ENCODE data around the gene RGS19. TPM values are rescaled to one million over a fixed set of nuclear protein-coding genes. Genes with fewer than 3 reads are reported as not detected.
A peak's percentile ranks its signal among the peaks of the same experiment; 100 is the strongest.

The RGS19 gene
- polyA plus RNA-seq, 1 donor (not counting 4 experiments of a cell fraction or from before 2014, with no cell fraction given) = 11.8 TPM

GRCh38 chr20:64070244-64070993 is 8.9 kb downstream of the RGS19 start:
- Histone ChIP-seq H3K79me2 (ENCODE audit: control insufficient read depth, insufficient read depth, low read length) (no peaks in the 10 kb centered on the region), H2AFZ (ENCODE audit: control insufficient read depth, low read length) (no peak overlapping the region), H3K4me2 (ENCODE audit: control insufficient read depth, extremely low read depth, insufficient read depth, low read depth, low read length) (no peak overlapping the region), H3K9me1 (ENCODE audit: control insufficient read depth, extremely low read depth, insufficient read depth, low read length) (no peaks in the 10 kb centered on the region), H3K36me3 (ENCODE audit: control insufficient read depth in 2 of 2, extremely low read depth in 1 of 2, insufficient read depth in 2 of 2, low read length in 2 of 2) (peaks cover 0 to 9% of the 10 kb centered on the region in 2 experiments), H3K9me3 (ENCODE audit: control insufficient read depth, low read depth, low read length) (no peaks in the 10 kb centered on the region), H3K4me3 (ENCODE audit: control insufficient read depth in 2 of 3, extremely low read depth in 1 of 3, insufficient read depth in 2 of 3, low read depth in 1 of 3, low read length in 3 of 3) (no peak overlapping the region), H3K9ac (ENCODE audit: control insufficient read depth, extremely low read depth, insufficient read depth, low read length) (no peak overlapping the region), H3K4me1 (ENCODE audit: control insufficient read depth, extremely low read depth, insufficient read depth, low read length) (peaks cover 13% of the 10 kb centered on the region), H4K20me1 (ENCODE audit: control insufficient read depth, extremely low read depth, insufficient read depth, low read length) (no peaks in the 10 kb centered on the region), H3K27me3 (ENCODE audit: control insufficient read depth, extremely low read depth, insufficient read depth, low read length) (no peaks in the 10 kb centered on the region), H3K27ac (ENCODE audit: control insufficient read depth, insufficient read depth, low read length) (no peak overlapping the region)
- DNase-seq (ENCODE audit: low read depth, low spot score) (no peak), FAIRE-seq (no peak)
- TF ChIP-seq EZH2 (IDR thresholded peaks at IDR 0.05; ENCODE audit: low read length) (no peak), CTCF (optimal IDR thresholded peaks at IDR 0.05 in 1 of 3, IDR thresholded peaks at IDR 0.05 in 1 of 3, conservative IDR thresholded peaks at IDR 0.05 in 1 of 3; ENCODE audit: extremely low read depth in 1 of 3, insufficient read depth in 2 of 3, low read length in 3 of 3) (no peak)
- dilution Hi-C loops (cut with MboI; ENCODE audit: extremely low pct_ligation_motif_present, low sequenced_read_pairs) = no loop called here

- dilution Hi-C loops (cut with MboI; ENCODE audit: extremely low pct_ligation_motif_present, low sequenced_read_pairs) = no loop called here
- no peak for DNase-seq (ENCODE audit: low read depth, low spot score)
These were observed 9.6 kb downstream of the RGS19 start for GRCh38 chr20:64069614-64070243.

More at GRCh38 chr20:64069614-64070243, 9.6 kb downstream of the RGS19 start:
- TF ChIP-seq EZH2 (IDR thresholded peaks at IDR 0.05; ENCODE audit: low read length) (no peak), CTCF (optimal IDR thresholded peaks at IDR 0.05 in 1 of 3, IDR thresholded peaks at IDR 0.05 in 1 of 3, conservative IDR thresholded peaks at IDR 0.05 in 1 of 3; ENCODE audit: extremely low read depth in 1 of 3, insufficient read depth in 2 of 3, low read length in 3 of 3) (peak; percentile 74 to 88 (median 81))
- Histone ChIP-seq H3K27me3 (ENCODE audit: control insufficient read depth, extremely low read depth, insufficient read depth, low read length) (no peaks in the 10 kb centered on the region), H3K9ac (ENCODE audit: control insufficient read depth, extremely low read depth, insufficient read depth, low read length) (no peak overlapping the region), H3K27ac (ENCODE audit: control insufficient read depth, insufficient read depth, low read length) (no peak overlapping the region), H3K4me3 (ENCODE audit: control insufficient read depth in 2 of 3, extremely low read depth in 1 of 3, insufficient read depth in 2 of 3, low read depth in 1 of 3, low read length in 3 of 3) (no peak overlapping the region), H3K9me1 (ENCODE audit: control insufficient read depth, extremely low read depth, insufficient read depth, low read length) (no peaks in the 10 kb centered on the region), H3K4me2 (ENCODE audit: control insufficient read depth, extremely low read depth, insufficient read depth, low read depth, low read length) (no peak overlapping the region), H2AFZ (ENCODE audit: control insufficient read depth, low read length) (no peak overlapping the region), H3K9me3 (ENCODE audit: control insufficient read depth, low read depth, low read length) (no peaks in the 10 kb centered on the region), H4K20me1 (ENCODE audit: control insufficient read depth, extremely low read depth, insufficient read depth, low read length) (no peaks in the 10 kb centered on the region), H3K79me2 (ENCODE audit: control insufficient read depth, insufficient read depth, low read length) (no peaks in the 10 kb centered on the region), H3K36me3 (ENCODE audit: control insufficient read depth in 2 of 2, extremely low read depth in 1 of 2, insufficient read depth in 2 of 2, low read length in 2 of 2) (peaks cover 0 to 9% of the 10 kb centered on the region in 2 experiments), H3K4me1 (ENCODE audit: control insufficient read depth, extremely low read depth, insufficient read depth, low read length) (peaks cover 20% of the 10 kb centered on the region)
- no peak for FAIRE-seq
